ENCODE data around the gene NUTF2. TPM values are rescaled to one million over a fixed set of nuclear protein-coding genes. Genes with fewer than 3 reads are reported as not detected.

The NUTF2 gene
- total RNA-seq, 1 donor from 2014 or later = 177 TPM

- peaks cover 19% of the 10 kb centered on the region for H3K36me3 Mint-ChIP-seq (ENCODE audit: low read depth)
- H3K27me3 Mint-ChIP-seq (ENCODE audit: low read depth) = no peaks in the 10 kb centered on the region
- no peaks in the 10 kb centered on the region for H3K9me3 Mint-ChIP-seq
- peaks cover 32% of the 10 kb centered on the region for H3K4me1 Mint-ChIP-seq (ENCODE audit: low read depth)
- intact Hi-C loops (cut with micrococcal nuclease) = loop anchor here (10.0 kb wide), 1 partner anchor 598 kb away; the partner anchor contains the start of genes FHOD1 and SLC9A5
- peak overlapping the region; percentile 85 for H3K27ac Mint-ChIP-seq
- peak overlapping the region; percentile 88 for H3K4me3 Mint-ChIP-seq (ENCODE audit: low read depth)
- DNase-seq (ENCODE audit: low spot score) = peak; percentile 64
These were observed 4.0 kb upstream of the NUTF2 start for GRCh38 chr16:67842509-67843342.

- H3K9me3 Mint-ChIP-seq = no peaks in the 10 kb centered on the region
- peaks cover 34% of the 10 kb centered on the region for H3K4me1 Mint-ChIP-seq (ENCODE audit: low read depth)
- no peaks in the 10 kb centered on the region for H3K27me3 Mint-ChIP-seq (ENCODE audit: low read depth)
- H3K4me3 Mint-ChIP-seq (ENCODE audit: low read depth) = peak overlapping the region; percentile 88
- peaks cover 19% of the 10 kb centered on the region for H3K36me3 Mint-ChIP-seq (ENCODE audit: low read depth)
- DNase-seq (ENCODE audit: low spot score) = no peak
- peak overlapping the region; percentile 85 for H3K27ac Mint-ChIP-seq
- intact Hi-C loops (cut with micrococcal nuclease) = loop anchor here (10.0 kb wide), 1 partner anchor 599 kb away; the partner anchor contains the start of genes FHOD1 and SLC9A5
These were observed 3.4 kb upstream of the NUTF2 start for GRCh38 chr16:67843343-67843765.

- Mint-ChIP-seq H3K36me3 (ENCODE audit: low read depth) (peaks cover 23% of the 10 kb centered on the region), H3K9me3 (no peaks in the 10 kb centered on the region), H3K4me1 (ENCODE audit: low read depth) (peaks cover 38% of the 10 kb centered on the region), H3K4me3 (ENCODE audit: low read depth) (peak overlapping the region; percentile 88), H3K27ac (peak overlapping the region; percentile 1), H3K27me3 (ENCODE audit: low read depth) (no peaks in the 10 kb centered on the region)
- intact Hi-C loops (cut with micrococcal nuclease) = loop anchor here (10.0 kb wide), 1 partner anchor 600 kb away; the partner anchor contains the start of genes FHOD1 and SLC9A5
- DNase-seq (ENCODE audit: low spot score) = no peak
These were observed 2.2 kb upstream of the NUTF2 start for GRCh38 chr16:67844497-67844896.

GRCh38 chr16:67845291-67846062 lies 1.3 kb upstream of the NUTF2 start:
- no peak for DNase-seq (ENCODE audit: low spot score)

DNA sequence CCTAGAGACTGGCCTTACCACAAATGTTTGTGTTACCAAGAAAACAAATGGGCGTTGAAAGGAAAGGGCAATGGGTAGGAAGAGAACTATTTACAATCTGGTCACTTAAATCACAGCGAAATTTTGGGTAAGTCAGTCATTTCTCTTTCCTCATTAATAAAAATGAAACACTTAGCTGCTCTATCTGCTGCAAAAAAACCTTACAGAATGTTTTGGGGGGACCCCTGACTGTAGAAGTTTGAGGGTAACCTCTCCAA lies 742 bp upstream of the NUTF2 start:
- peaks cover 23% of the 10 kb centered on the region for H3K36me3 Mint-ChIP-seq (ENCODE audit: low read depth)
- H3K4me1 Mint-ChIP-seq (ENCODE audit: low read depth) = peaks cover 38% of the 10 kb centered on the region
- peak overlapping the region; percentile 93 for H3K4me3 Mint-ChIP-seq (ENCODE audit: low read depth)
- intact Hi-C loops (cut with micrococcal nuclease) = loop anchor here (1.0 to 10.0 kb wide), 7 partner anchors 13 to 601 kb away; partner anchors contain the start of genes ACD, CTCF, FHOD1 and PARD6A
- H3K27ac Mint-ChIP-seq = peak overlapping the region; percentile 93
- H3K9me3 Mint-ChIP-seq = no peaks in the 10 kb centered on the region
- DNase-seq (ENCODE audit: low spot score) = no peak
- no peaks in the 10 kb centered on the region for H3K27me3 Mint-ChIP-seq (ENCODE audit: low read depth)

More at GRCh38 chr16:67845291-67846062, 1.3 kb upstream of the NUTF2 start:
- Mint-ChIP-seq H3K27ac (peak overlapping the region; percentile 93), H3K36me3 (ENCODE audit: low read depth) (peaks cover 23% of the 10 kb centered on the region), H3K27me3 (ENCODE audit: low read depth) (no peaks in the 10 kb centered on the region), H3K4me1 (ENCODE audit: low read depth) (peaks cover 38% of the 10 kb centered on the region), H3K4me3 (ENCODE audit: low read depth) (peak overlapping the region; percentile 93), H3K9me3 (no peaks in the 10 kb centered on the region)
- intact Hi-C loops (cut with micrococcal nuclease) = loop anchor here (1.0 to 10.0 kb wide), 7 partner anchors 12 to 601 kb away; partner anchors contain the start of genes ACD, CTCF, FHOD1 and PARD6A

DNA sequence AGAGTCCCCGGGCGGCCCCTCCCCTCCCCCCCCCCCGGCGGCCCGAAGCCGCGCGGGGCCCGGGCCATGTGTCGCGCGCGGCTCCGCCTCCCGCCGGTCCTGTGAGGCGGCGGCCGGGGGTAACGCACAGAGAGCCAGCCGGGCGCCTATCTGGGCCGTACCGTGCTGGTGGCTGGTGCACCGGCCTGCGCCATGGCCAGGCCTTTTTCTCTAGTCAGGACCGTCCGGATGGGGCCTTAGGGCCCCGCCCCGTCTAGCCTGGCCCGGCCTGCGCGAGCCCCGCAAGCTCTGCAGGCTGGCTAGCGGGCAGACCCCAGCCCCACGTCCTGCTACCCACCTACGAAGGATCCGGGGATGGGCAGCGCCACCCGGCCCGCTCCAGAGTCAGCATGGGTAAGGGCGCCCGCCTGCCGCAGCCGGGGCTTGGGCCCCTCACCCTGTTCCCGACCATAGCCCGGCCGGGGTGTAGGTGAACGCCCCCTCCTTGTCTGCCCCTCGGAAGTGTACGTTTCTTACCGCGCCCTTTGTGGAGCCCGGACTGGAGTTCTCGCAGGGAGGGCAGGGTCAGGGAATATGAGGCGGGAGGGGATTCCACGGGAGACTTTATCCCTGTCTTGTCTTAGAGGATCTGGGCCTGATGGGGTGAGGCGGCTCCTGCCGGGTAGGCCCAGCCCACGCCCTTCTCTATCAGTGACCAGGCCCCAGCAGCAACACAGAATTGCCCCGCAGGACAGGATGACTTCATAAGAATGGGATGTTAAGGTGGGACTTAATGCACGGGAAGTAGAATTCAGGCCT lies 530 bp downstream of the NUTF2 start, which contains the start of gene CENPT:
TSS of gene CENPT (minus strand) at position 630 of the 798 bp plus-strand sequence. CDS start 13,834 bp downstream, outside the sequence.
- no peaks in the 10 kb centered on the region for H3K27me3 Mint-ChIP-seq (ENCODE audit: low read depth)
- no peaks in the 10 kb centered on the region for H3K9me3 Mint-ChIP-seq
- intact Hi-C loops (cut with micrococcal nuclease) = loop anchor here (1.0 to 10.0 kb wide), 5 partner anchors 25 to 602 kb away; partner anchors contain the start of genes ACD, CTCF, FHOD1 and PARD6A
- peak within 1 kb of the TSS; percentile 84 for H3K27ac Mint-ChIP-seq
- H3K36me3 Mint-ChIP-seq (ENCODE audit: low read depth) = peaks cover 23% of the 10 kb centered on the region
- peaks cover 33% of the 10 kb centered on the region for H3K4me1 Mint-ChIP-seq (ENCODE audit: low read depth)
- DNase-seq (ENCODE audit: low spot score) = no peak
- H3K4me3 Mint-ChIP-seq (ENCODE audit: low read depth) = peak within 1 kb of the TSS; percentile 93

DNA sequence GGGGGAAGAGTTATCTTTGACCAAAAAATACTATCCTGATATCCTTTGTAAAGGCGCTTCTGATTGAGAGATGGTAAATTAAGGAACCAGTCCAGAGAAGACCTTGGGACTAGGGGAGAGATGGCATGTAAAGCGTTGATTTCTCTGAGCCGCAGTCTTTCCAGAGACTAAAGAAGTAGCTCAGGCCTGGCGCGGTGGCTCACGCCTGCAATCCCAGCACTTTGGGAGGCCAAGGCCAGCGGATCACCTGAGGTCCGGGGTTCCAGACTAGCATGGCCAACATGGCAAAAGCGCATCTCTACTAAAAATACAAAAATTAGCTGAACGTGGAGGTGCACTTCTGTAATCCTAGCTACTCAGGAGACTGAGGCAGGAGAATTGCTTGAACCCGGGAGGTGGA lies 1.4 kb downstream of the NUTF2 start:
- H3K27ac Mint-ChIP-seq = no peak overlapping the region

GRCh38 chr16:67853670-67854069 lies 6.9 kb downstream of the NUTF2 start:
- Mint-ChIP-seq H3K4me1 (ENCODE audit: low read depth) (peaks cover 9% of the 10 kb centered on the region), H3K27me3 (ENCODE audit: low read depth) (no peaks in the 10 kb centered on the region), H3K4me3 (ENCODE audit: low read depth) (no peak overlapping the region), H3K27ac (no peak overlapping the region), H3K9me3 (no peaks in the 10 kb centered on the region), H3K36me3 (ENCODE audit: low read depth) (peaks cover 12% of the 10 kb centered on the region)
- intact Hi-C loops (cut with micrococcal nuclease) = no loop called here
- no peak for DNase-seq (ENCODE audit: low spot score)

More for the DNA sequence above, 1.4 kb downstream of the NUTF2 start:
- H3K4me1 Mint-ChIP-seq (ENCODE audit: low read depth) = peaks cover 32% of the 10 kb centered on the region
- no peak for DNase-seq (ENCODE audit: low spot score)
- no peaks in the 10 kb centered on the region for H3K9me3 Mint-ChIP-seq
- peak overlapping the region; percentile 91 for H3K4me3 Mint-ChIP-seq (ENCODE audit: low read depth)
- H3K36me3 Mint-ChIP-seq (ENCODE audit: low read depth) = peaks cover 21% of the 10 kb centered on the region
- no peaks in the 10 kb centered on the region for H3K27me3 Mint-ChIP-seq (ENCODE audit: low read depth)
- intact Hi-C loops (cut with micrococcal nuclease) = loop anchor here (10.0 kb wide), 1 partner anchor 603 kb away; the partner anchor contains the start of genes FHOD1 and SLC9A5

GRCh38 chr16:67855789-67856188 lies 9.1 kb downstream of the NUTF2 start:
- peaks cover 11% of the 10 kb centered on the region for H3K36me3 Mint-ChIP-seq (ENCODE audit: low read depth)
- no peak overlapping the region for H3K4me3 Mint-ChIP-seq (ENCODE audit: low read depth)
- H3K27me3 Mint-ChIP-seq (ENCODE audit: low read depth) = no peaks in the 10 kb centered on the region
- intact Hi-C loops (cut with micrococcal nuclease) = no loop called here
- H3K9me3 Mint-ChIP-seq = no peaks in the 10 kb centered on the region
- no peak for DNase-seq (ENCODE audit: low spot score)
- H3K4me1 Mint-ChIP-seq (ENCODE audit: low read depth) = peaks cover 6% of the 10 kb centered on the region
- no peak overlapping the region for H3K27ac Mint-ChIP-seq

GRCh38 chr16:67856927-67857546 lies 10.3 kb downstream of the NUTF2 start:
- Mint-ChIP-seq H3K9me3 (no peaks in the 10 kb centered on the region), H3K36me3 (ENCODE audit: low read depth) (peaks cover 17% of the 10 kb centered on the region), H3K4me1 (ENCODE audit: low read depth) (peaks cover 8% of the 10 kb centered on the region), H3K27me3 (ENCODE audit: low read depth) (no peaks in the 10 kb centered on the region), H3K27ac (peak overlapping the region; percentile 4), H3K4me3 (ENCODE audit: low read depth) (no peak overlapping the region)
- no peak for DNase-seq (ENCODE audit: low spot score)
- intact Hi-C loops (cut with micrococcal nuclease) = no loop called here

DNA sequence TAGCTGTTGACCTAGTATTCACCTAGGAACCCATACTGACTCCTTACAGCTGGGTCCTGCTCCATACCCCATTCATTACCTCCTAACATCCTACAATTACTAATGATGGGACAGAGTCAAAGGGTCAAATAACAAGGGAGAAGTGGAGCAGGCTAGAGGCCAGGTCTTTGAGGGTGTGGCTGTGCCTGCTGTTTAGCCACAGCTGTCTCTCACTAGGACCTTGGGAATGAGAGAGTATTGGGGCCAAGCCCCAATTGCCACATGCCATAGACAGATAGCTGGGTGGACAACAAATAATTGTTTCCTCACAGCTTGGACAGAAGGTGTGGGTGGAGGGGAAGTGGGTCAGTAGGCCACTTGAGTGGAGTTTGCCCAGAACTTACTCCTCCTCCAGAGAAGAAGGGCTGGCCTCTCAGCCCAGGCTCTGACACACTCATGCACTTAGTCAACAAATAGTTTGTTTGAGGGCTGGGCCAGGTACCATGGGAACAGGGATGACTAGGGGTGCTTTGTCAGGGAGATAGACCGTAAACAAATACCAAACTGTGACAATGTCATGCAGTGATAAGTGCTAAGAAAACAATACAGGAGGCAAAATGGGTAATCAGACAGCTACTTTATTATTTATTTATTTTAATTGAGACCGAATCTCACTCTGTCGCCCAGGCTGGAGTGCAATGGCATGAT lies 11.0 kb downstream of the NUTF2 start:
- Mint-ChIP-seq H3K4me1 (ENCODE audit: low read depth) (peaks cover 8% of the 10 kb centered on the region), H3K9me3 (no peaks in the 10 kb centered on the region), H3K4me3 (ENCODE audit: low read depth) (no peak overlapping the region), H3K27me3 (ENCODE audit: low read depth) (no peaks in the 10 kb centered on the region), H3K27ac (peak overlapping the region; percentile 49), H3K36me3 (ENCODE audit: low read depth) (peaks cover 17% of the 10 kb centered on the region)
- intact Hi-C loops (cut with micrococcal nuclease) = no loop called here
- no peak for DNase-seq (ENCODE audit: low spot score)
